NOMO-1 treated with dmso at 0.1 percent for 144 hours (cell line): ENCODE results near the gene CDKAL1.
"Not testable (repeated sequence)": the region's sequence is repeated elsewhere in the genome, so short reads cannot be mapped to it uniquely, and the experiment has no call there.

Experiments
- DNase-seq: peaks from one replicate; lab custom pipeline; 2025; ENCODE audit not compliant: unreplicated experiment; lab: John Stamatoyannopoulos, UW

The CDKAL1 gene

DNA sequence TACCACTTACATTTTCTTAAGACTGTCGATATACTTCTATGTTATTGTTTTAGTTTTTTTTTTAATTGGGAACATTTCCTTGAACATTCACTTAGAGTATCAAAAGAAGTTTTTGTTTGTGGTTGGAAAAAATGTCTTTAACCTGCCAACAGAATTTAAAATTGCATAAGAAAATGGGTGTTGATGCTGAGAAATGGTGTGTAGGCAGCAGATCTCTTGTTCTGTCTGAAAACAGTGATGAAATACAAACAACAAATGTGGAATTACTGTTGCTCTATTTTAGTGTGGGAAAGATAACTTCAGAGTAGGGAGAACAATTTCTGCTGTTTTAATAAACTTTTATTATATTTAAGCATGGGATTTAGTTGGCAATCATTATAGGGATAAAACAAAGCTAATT is 293.5 kb downstream of the CDKAL1 start:
- DNase-seq: no peak

DNA sequence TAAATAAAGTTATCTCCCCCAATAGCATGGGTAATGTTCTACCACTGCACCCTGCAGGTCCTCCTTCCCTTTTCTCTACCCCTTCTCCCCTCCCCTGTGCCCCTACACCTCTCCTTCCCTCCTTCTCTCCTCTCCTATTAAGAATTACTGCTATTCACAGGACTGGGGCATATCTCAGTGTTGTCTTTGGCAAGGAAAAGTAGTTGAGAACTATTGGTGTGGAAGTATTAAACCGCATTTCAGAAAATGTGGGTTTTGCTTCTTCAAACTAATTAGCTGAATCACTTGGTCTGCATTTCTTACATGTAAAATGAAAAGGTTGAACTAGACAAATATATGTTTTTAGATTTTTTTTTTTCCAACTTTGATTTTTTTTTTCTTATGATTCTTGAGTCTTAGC is 296.3 kb downstream of the CDKAL1 start:
- DNase-seq: no peak

DNA sequence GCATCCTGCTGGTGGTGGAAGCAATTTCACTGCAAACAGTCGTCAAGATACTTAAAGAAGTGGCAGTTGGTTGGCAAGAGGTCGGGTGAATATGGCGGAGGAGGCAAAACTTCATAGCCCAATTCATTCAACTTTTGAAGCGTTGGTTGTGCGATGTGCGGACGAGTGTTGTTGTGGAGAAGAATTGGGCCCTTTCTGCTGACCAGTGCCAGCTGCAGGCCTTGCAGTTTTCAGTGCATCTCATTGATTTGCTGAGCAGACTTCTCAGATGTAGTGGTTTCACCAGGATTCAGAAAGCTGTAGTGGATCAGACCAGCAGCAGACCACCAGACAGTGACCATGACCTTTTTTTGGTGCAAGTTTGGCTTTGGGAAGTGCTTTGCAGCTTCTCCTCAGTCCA is 297.0 kb downstream of the CDKAL1 start:
- not testable (repeated sequence) for DNase-seq

DNA sequence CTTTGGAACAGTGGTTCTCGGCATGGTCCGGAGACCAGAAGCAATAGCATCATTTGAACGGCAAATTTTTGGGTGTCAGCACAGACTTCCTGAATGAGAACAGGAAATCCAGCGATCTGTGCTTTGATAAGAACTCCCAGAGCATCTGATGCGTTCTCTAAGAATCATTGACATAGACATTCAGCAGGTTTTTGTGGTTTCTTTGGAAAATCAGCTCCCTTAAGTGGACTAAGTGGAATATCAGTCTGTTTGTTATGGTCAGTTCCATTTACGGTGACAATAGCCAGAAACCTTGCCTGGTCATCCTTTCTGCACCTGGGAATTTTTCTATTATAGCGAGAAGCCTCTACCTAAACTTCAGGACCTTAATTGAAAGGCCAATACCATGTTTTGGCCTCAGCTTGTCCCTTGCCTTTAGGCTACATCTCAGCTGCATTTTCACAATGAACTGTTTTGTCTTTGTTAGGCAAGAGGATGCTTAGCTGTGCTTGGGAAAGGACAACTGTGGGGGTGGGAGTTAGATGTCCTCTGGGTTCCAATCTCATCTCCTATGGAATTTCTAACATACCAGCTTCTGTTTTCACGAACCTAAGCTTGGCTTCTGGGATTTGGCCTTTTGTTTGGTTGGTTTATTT is 299.7 kb downstream of the CDKAL1 start:
- DNase-seq: no peak

DNA sequence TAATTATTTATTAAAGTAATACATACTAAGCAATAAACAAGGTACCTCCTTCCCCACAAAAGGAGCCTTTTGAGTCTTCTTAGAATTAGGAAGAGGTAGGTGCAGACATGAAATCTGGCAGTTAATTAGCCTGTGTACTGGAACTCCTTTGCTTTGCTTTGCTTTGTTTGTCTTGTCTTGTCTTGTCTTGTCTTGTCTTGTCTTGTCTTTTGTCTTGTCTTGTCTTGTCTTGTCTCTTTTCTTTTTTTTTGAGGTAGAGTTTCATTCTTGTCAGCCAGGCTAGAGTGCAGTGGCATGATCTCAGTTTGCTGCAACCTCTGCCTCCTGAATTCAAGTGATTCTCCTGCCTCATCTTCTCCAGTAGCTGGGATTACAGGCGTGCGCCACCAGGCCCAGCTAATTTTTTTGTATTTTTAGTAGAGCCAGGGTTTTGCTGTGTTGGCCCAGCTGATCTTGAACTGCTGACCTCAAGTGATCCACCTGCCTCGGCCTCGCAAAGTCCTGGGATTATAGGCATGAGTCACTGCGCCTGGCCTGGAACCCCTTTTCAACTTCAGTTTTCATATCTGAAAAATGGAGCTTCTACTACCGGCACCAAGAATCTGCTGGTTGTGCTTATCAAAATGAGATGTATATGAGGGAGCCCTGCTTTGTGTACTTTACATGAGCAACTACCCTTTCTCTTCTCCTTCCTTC is 301.2 kb downstream of the CDKAL1 start:
- no peak for DNase-seq

DNA sequence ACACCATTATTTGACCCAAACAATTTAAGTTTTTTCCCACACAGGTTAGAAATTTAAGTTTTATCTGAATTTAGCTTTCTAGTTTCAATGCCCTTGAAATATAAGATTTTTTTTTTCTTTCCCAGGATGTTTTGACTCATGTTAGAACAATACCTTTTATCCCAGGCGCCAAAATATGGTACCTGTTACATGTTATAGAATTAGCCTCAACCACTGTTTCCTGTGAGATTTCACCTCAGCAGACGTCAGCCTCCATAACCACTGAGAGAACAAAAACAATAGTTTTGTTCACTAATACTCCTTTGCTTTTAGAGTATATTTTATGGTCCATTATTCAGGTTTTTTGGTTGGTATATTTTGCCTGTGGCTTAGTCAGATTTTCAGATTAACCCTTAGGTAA is 302.9 kb downstream of the CDKAL1 start:
- no peak for DNase-seq

DNA sequence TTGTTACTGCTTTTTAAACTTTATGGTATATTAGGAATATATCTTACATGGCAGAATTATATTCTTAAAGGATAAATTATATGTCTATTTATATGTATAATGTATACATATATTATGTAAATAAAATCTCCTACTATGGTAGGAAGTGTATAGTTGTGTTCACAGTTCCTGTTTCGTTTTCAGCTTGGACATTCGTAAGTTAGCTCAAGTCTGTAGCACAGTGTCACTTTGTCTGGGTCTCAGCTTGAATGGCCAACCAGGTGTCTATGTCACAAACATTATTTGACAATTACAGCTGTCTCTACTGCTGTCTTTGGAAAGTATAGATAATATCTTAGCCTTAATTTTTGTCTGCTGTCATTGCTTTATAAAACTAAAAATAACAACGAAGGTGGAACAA is 303.9 kb downstream of the CDKAL1 start:
- DNase-seq: no peak

DNA sequence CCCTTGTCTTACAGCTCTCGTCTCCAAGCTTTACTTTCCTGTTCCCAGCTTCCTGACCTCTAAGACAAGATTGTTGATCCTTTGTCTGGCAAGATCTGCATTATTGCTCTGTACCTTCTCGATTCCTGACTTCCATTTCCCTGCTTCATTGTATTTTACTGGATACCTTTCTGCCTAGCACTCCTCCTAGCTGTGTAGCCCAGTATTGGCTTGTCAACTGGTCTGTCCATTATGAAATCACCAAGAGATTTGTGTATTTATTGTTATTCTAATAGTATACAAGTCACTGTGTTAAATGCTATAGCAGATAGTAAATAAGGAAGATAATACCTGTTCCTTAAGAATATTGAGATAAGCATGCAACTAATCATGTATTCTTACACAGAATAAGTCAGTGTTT is 305.4 kb downstream of the CDKAL1 start:
- DNase-seq: no peak

DNA sequence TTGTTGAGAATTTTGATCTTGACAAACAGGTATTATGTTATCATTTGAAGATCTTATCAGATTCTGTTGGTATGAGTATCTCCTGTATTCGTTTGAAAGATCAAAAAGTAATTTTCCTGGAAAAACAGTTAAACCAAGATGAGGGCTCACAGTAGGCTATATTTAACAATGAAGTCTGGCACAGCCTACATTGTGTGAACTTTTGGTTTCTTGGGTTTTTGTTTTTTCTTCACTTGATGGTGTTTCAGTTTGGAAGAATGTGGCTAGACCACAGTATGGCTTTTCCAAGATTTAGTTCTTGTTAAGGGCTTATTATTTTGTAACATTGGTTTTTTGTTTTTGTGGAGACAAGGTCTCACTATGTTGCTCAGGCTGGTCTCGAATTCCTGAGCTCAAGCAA is 306.4 kb downstream of the CDKAL1 start:
- DNase-seq: no peak

DNA sequence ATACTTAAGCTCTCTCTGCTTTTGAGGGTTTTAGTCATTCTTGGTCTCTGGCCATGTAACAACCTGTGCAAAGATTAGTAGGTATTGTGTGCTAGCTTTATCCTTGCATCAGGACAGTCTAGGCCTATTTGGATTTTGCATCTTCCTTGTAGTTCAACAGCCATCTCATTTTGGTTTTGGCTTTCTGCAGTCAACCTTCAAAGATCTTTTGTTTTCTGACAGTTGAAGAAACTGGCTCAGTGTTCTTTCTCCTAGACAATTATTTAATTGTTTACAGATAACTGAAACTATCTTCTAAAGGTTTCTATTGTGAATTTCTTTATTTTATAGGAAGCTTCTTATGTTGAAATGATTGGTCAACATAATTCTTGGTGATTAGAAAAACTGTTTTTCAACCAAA is 307.5 kb downstream of the CDKAL1 start:
- DNase-seq: no peak

DNA sequence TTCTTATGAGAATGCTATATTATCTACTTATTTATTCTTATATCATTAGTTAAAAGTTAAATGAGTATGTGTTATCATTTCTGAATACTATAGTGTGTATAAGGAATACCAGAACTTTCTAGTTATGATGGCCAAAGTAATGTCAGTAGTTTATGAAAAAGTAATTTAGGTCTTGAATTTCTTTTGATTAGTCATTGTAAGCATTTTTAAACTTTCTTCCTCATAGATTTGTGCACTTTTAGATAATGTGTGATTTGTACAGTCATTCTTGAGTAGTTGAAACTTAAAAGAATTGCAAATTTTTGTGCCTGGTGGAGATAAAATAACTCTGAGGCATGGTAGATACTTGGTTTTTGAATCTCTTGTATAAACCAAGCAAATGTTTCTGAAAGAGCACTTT is 311.3 kb downstream of the CDKAL1 start:
- no peak for DNase-seq

DNA sequence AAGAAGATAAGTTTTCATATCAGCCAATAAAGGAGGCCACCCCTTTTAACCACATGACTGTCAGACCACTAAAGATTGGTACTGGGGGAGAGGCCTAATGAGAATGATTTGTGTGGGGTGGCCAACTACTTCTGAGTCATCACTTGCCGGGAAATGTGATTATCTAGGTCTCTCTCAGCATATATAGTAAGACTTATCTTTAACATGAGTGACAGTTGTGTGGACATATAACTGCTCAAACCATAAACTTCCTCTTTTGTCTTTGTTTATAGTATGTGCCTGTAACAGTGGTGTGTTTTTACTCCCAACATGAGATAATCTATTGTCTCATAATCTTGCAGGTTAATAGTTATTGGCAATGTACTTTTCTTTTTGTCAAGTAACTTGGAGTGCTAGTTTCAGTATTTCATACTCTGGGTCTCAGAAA is 312.4 kb downstream of the CDKAL1 start:
- peak; percentile 44 for DNase-seq

DNA sequence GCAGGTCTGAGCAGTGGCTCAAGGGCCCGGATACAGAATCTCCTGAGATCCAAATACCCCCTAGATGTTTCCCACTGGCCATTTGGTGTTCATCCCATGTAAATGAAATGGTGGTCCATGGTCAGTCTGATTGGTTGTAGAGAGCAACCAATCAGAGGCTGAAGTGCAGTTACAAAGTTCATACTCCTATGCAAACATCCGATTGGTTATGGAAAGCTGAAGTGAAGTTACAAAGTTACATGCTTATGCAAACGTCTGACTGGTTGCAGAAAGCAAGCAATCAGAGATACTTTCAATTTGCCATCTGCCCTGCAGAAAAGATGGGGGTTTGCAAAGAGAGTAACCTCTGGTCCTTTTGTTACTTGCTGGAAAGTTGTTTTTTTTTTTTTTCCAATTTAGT is 313.6 kb downstream of the CDKAL1 start:
- DNase-seq: no peak

DNA sequence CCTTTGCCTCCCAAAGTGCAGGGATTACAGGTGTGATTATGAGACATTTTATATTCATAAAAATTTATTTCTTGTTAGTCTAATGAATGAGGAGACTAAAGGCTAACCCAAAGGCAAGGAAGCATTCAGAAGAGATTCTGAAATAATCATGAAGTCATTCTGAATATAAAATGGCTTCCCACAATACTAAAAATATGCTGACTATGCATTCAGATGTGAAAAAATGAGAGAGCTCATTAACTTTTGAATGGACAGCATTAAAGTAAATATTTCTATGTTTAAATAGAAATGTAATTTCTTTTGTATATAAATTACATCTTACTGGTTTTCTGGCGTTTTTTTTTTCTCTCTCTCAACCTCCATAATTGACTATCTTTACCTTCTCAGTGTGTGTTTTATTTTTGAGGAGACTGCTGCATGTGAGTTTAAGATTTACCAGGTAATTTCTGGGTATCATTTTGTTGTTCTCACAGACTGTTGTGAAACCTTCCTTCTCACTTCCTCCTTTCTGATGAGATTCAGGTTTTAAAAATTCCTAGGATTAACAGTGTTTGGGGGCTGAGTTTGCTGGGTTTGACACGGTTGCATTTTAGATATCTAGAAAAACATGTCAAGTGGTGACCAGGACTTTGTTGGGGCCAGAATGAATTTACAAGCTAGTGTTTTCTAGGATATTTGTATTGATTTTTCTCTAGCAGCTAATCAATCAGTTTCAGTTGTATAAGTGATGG is 316.6 kb downstream of the CDKAL1 start:
- DNase-seq: no peak

DNA sequence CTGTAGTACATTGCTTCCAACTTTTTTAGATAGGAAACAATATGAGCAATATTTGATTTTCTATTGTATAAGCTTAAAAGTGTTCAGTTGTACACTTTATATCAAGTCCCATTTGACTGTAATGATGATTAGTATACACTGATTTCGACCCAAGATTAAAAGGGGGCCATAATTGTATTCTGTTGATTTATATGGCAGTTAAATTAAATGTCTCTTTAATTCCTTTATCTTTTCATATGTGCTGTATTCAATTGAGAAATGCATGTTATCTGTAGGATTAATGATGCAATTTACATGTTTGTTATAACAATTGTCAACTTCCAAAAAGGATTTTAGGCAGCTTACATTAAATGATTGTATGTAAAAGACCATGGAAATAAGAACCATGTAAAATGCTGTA is 317.5 kb downstream of the CDKAL1 start:
- no peak for DNase-seq

DNA sequence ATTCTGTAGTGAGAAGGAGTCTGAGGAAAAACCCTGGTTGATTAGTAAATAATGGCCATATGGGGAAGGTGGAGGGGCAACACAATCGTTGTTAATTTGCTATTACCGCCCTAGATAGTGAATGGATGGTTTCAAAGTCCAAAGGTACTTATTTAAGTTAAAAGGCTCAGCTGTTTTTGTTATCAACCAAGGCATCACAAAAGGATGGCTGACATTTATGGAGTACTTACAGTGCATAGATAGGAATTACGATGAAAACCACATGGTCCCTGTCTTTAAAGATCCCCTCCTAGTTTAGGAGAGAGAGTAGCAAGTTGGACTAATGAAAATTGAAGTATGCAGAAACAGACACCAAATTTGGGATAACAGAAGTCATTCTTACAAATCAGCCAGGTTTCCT is 319.6 kb downstream of the CDKAL1 start:
- no peak for DNase-seq

DNA sequence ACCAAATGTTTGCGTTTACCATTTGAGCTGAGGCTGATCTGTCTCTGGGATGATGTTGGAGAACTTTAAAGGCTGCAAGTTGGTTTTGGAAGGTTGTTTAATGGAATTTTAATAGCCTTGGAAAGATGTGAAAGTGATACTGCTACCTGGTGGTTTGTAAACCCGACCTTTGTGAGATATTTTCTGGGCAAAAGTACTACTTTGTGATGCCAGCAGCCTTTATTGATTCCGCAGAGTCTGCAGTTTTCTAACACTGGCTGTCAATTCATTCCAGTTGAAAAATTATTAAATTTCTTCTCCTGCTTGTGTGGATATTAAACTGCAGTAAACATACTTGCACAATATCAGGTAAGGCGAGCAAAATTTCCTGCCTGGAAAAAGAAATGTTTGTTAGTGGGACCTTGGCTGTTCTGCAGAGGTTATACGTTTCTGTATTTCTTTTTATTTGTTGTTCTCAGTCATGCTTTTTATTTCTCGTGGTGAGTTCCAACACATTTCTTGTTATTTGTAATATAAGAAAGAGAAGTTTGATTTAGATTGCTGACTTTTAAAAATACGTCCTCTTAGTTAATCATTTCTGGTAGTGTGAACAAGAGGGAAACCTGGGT is 322.5 kb downstream of the CDKAL1 start:
- no peak for DNase-seq

DNA sequence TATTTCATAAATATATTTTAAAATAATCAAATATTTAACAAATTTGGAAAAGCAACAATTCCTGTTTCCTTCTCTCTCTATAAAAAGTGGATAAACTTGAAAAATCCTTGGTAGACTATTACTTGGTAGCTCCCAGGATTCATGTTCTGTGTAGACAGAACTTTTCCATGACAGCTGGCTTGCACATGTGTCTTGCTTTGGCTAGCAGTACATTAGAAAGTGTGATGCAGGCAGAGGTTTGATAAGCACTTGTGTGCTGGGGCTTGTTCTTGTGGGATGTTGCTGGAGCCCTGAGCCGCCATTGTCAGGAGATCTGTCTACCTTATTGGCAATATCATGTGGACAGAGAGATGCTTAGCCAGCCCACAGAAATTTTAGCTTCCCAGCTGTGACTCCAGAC is 327.2 kb downstream of the CDKAL1 start:
- DNase-seq: no peak

DNA sequence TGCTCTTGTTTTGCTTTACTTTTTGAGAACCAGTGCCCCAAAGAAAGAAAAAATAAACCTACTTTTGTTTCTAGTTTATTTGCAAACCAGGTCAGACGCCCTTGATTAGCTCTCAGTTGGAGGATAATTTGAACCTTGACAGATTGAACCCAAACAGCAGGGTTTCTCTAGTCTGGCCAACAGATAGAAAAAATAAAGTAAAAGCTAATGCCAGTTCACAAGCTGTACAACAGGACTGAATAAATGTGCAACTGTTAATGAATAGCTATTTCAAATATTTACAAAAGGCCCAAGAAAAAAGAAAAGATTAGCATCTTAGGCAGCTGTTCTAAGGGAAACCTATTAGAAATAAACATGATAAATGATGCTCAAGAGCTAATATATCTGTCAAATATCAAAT is 331.8 kb downstream of the CDKAL1 start:
- DNase-seq: no peak

DNA sequence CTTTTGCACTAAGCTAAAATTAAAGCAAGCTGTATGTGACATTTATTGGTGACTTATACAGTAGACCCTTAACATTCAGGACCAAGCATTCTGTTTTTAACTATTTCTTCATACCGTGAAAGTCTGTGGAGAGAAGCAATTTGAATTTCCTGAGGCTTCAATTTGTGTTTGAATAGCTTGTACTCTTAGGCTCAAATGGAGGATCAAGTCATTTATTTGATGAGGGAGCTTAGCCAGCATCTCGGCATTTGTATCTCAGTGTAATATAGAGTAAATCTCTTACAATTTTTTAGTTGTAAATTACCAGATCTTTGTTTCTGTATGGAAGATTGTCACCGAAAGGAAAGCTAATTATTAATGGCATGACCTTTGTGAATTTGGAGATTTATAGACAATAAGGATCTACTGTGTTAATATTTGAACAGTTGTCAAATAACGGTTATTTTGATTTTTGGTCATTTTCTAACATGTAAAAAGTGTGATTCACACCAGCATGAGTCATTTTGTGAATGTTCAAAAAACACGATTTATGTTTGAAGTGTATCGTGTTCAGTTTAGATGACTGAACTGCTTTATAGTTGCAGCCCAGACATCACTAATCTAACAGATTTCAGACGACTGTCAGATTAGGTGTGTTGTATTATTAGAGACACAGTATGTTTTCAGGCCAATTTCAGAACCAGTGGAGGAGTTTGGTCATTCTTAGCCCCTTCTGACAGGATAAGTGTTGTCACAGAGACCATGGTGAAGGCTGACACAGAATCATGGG is 332.9 kb downstream of the CDKAL1 start:
- DNase-seq: no peak

DNA sequence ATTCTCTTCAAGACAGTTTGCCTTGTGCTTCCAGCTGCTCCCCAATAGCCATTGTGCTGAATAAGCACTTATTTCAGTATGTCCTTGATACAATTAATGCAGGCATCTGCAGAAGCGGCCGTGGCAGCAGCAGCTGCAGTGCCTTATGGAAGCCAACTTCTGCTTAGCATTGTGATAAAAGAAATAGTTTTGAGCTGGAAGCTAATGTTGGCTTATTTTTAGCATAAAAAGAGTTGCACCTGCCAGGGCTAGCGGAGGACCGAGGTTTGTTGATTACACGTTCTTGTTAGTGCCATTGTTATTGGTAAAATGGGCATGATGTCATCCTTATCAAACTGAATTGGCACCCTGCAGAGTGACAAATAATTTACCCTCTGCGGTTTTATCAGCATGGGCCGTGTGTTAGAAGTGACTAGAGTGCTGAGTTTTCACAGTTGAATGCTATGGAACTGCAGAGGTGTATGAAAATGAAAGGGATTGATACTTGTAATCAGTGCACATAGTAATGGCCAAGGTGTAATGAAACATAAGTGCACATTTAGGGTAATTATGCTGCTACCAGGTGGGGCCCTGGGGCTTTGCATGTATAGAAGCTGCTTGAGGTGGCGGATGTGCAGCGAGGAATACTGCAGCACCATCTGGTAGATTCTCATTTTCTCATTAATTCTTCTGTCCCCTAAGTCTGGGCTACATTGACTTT is 334.3 kb downstream of the CDKAL1 start:
- no peak for DNase-seq
